Prostate gland (tissue), 2 donors: ENCODE results near the gene FNBP1.

Experiments
- CTCF ChIP-seq, 4 experiments: fragments of 200-600 bp in 2 of 4; fragments of 450-650 bp in 2 of 4; sonication (generic) in 2 of 4; IDR thresholded peaks; 1 replicate in 3 of 4; 2 replicates in 1 of 4; pipeline ENCODE4 v1.5.1; 2016 to 2019; ENCODE audit warnings: antibody characterized with exemption in 4 of 4, mild to moderate bottlenecking in 2 of 4, moderate library complexity in 2 of 4
- POLR2AphosphoS5 ChIP-seq: sonication (generic); formaldehyde crosslinking; IDR thresholded peaks from one replicate; pipeline ENCODE4 v1.6.1; 2017; ENCODE audit warnings: antibody characterized with exemption

GRCh38 chr9:130042885-130043653, at the start of gene FNBP1:
- TF ChIP-seq CTCF (IDR thresholded peaks at IDR 0.05) = no peak
- peak; percentile 78 for TF ChIP-seq POLR2AphosphoS5
